GM19467 (cell line): Measurements from ENCODE around the gene DCAF5.

ENCODE experiments used
- ATAC-seq: cut with Tn5 transposase; IDR thresholded peaks from one replicate; pipeline ENCODE4 v1.9.1; 2021; ENCODE audit warnings: mild to moderate bottlenecking, moderate library complexity; ENCODE audit not compliant: unreplicated experiment

Gene DCAF5

GRCh38 chr14:69008421-69008884 is 144.5 kb downstream of the DCAF5 start:
- no peak for ATAC-seq

GRCh38 chr14:69006346-69006745 is 146.6 kb downstream of the DCAF5 start:
- ATAC-seq = no peak

- no peak for ATAC-seq
Observed at GRCh38 chr14:69005432-69006148, 147.3 kb downstream of the DCAF5 start.

DNA sequence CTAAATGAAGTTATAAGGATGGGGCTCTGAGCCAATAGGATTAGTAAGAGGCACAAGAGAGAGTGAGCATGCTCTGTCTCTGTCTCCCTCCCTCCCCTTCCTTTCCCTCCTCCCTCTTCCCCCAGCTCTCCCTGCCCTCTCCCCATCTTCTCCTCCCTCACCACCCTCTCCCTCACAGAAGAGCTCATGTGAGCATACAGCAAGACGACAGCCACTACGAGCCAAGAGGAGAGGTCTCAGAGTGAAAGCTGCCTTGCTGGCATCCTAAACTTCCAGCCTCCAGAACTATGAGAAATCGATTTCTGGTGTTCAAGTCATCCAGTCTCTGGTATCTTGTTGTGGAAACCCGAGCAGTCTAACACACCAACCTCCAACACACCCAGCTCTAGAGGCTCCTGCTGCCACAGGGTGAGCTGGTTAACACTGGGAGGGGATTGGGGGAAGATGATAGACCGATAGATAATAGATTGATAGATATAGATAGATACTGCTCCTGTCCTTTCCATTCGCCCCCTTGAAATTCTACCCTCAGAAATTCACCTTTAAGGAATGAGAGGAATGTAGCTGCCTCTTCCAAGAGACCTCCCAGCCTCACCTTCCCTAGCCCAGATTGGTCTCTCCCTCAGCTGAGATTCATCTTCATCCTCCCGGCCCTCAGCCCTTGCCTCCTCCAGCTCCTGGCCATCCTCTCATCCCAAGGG is 148.0 kb downstream of the DCAF5 start:
- no peak for ATAC-seq

- no peak for ATAC-seq
Observed at GRCh38 chr14:69003626-69004025, 149.3 kb downstream of the DCAF5 start.

- no peak for ATAC-seq
Observed at GRCh38 chr14:69002069-69002468, 150.8 kb downstream of the DCAF5 start.

- no peak for ATAC-seq
Observed at GRCh38 chr14:69001375-69001774, 151.5 kb downstream of the DCAF5 start.
